Panc1 (cell line): ENCODE data around the gene SCUBE2.

ENCODE experiments used
- CTCF ChIP-seq: fragments of 450-650 bp; IDR thresholded peaks from 2 replicates; pipeline ENCODE4 v1.5.1; 2017; ENCODE audit warnings: mild to moderate bottlenecking
- POLR2AphosphoS5 ChIP-seq: IDR thresholded peaks from 2 replicates; pipeline ENCODE4 v1.6.1; 2012; ENCODE audit warnings: mild to moderate bottlenecking, low read depth, low read length, moderate library complexity
- REST ChIP-seq, 2 experiments: IDR thresholded peaks; 2 replicates each; pipeline ENCODE4 v1.6.1; 2011 to 2012; ENCODE audit warnings: low read depth in 2 of 2, control low read depth in 1 of 2, low read length in 1 of 2, mild to moderate bottlenecking in 1 of 2, moderate library complexity in 1 of 2; ENCODE audit not compliant: insufficient read depth in 1 of 2

- no peak for TF ChIP-seq CTCF
- no peak for TF ChIP-seq REST (IDR thresholded peaks at IDR 0.05; ENCODE audit: insufficient read depth in 1 of 2, low read depth in 2 of 2, low read length in 1 of 2)
- no peak for TF ChIP-seq POLR2AphosphoS5
Observed at GRCh38 chr11:9103542-9104276, 12.3 kb upstream of the SCUBE2 start.
